Hepatocyte (in vitro differentiated cells): ENCODE data around the gene SSPN. TPM values are rescaled to one million over a fixed set of nuclear protein-coding genes. Genes with fewer than 3 reads are reported as not detected.

ENCODE experiments used
- DNase-seq: peaks from one replicate; pipeline ENCODE4 v3.0.0-alpha.2; 2016; ENCODE audit warnings: low spot score
- H2AFZ ChIP-seq: fragments of 200-600 bp; sonication (generic); 2 replicates; pipeline ENCODE4 v1.6.0; 2016; ENCODE audit warnings: antibody characterized with exemption, mild to moderate bottlenecking
- H3K27ac ChIP-seq: fragments of 200-600 bp; sonication (generic); 2 replicates; pipeline ENCODE4 v1.5.1; 2016; ENCODE audit warnings: mild to moderate bottlenecking
- H3K27me3 ChIP-seq: fragments of 200-600 bp; sonication (generic); 2 replicates; pipeline ENCODE4 v1.6.1; 2016
- H3K36me3 ChIP-seq: fragments of 200-600 bp; sonication (generic); replicated peaks from 2 replicates; pipeline ENCODE4 v1.5.1; 2016; ENCODE audit warnings: low read depth; ENCODE audit not compliant: insufficient read depth
- H3K4me1 ChIP-seq: fragments of 200-600 bp; sonication (generic); 2 replicates; pipeline ENCODE4 v1.5.1; 2016; ENCODE audit warnings: mild to moderate bottlenecking, moderate library complexity; ENCODE audit not compliant: insufficient read depth
- H3K4me2 ChIP-seq: fragments of 200-600 bp; sonication (generic); 2 replicates; pipeline ENCODE4 v1.6.0; 2016
- H3K4me3 ChIP-seq: fragments of 200-600 bp; sonication (generic); 2 replicates; pipeline ENCODE4 v1.5.1; 2016; ENCODE audit warnings: mild to moderate bottlenecking
- H3K79me2 ChIP-seq: fragments of 200-600 bp; sonication (generic); 2 replicates; pipeline ENCODE4 v1.6.0; 2017; ENCODE audit warnings: mild to moderate bottlenecking
- H3K9me2 ChIP-seq: fragments of 200-600 bp; sonication (generic); replicated peaks from 2 replicates; pipeline ENCODE4 v1.6.0; 2017; ENCODE audit warnings: mild to moderate bottlenecking; ENCODE audit not compliant: insufficient read depth
- H3K9me3 ChIP-seq: fragments of 200-600 bp; sonication (generic); 2 replicates; pipeline ENCODE4 v1.5.1; 2016; ENCODE audit warnings: low read depth, mild to moderate bottlenecking
- H4K20me1 ChIP-seq: fragments of 200-600 bp; sonication (generic); 2 replicates; pipeline ENCODE4 v1.6.0; 2016; ENCODE audit warnings: mild to moderate bottlenecking; ENCODE audit not compliant: insufficient read depth, poor library complexity, severe bottlenecking
- CTCF ChIP-seq: fragments of 200-600 bp; sonication (generic); IDR thresholded peaks from 2 replicates; pipeline ENCODE4 v1.5.1; 2016; ENCODE audit warnings: antibody characterized with exemption, mild to moderate bottlenecking; ENCODE audit not compliant: poor library complexity
- EZH2 ChIP-seq: fragments of 200-600 bp; sonication (generic); IDR thresholded peaks from 2 replicates; pipeline ENCODE4 v1.6.1; 2016; ENCODE audit warnings: antibody characterized with exemption, mild to moderate bottlenecking, borderline replicate concordance
- EZH2phosphoT487 ChIP-seq: fragments of 200-600 bp; sonication (generic); IDR thresholded peaks from one replicate; pipeline ENCODE4 v1.6.1; 2018; ENCODE audit warnings: antibody characterized with exemption, mild to moderate bottlenecking, low read depth, moderate library complexity; ENCODE audit not compliant: unreplicated experiment, severe bottlenecking
- WGBS: methylation state at CpG from one replicate; pipeline ENCODE4 v1.1.6; 2016; ENCODE audit warnings: low lambda C conversion rate; ENCODE audit errors: missing lambda C conversion rate; 5-methylcytosine and 5-hydroxymethylcytosine counted together
- polyA plus RNA-seq: library from polyadenylated mRNA; unstranded; fragments of >200 nt; fragmentation: Nextera tagmentation; extraction: Ambion mirVana; gene quantifications from 2 replicates; pipeline ENCODE4 v1.2.1, GENCODE V29; 2016
- total RNA-seq: library from RNA; depleted of rRNA; stranded (reverse); fragments of >200 nt; gene quantifications from 2 replicates; pipeline ENCODE4 v1.2.3, GENCODE V29; 2014

Gene SSPN
- total and polyA plus RNA-seq, 2 experiments from 2014 or later = 1.7 to 12.5 TPM

GRCh38 chr12:26275313-26276131 lies 80.1 kb downstream of the SSPN start:
- H2AFZ ChIP-seq = peak overlapping the region; percentile 14

GRCh38 chr12:26276709-26277108 lies 81.3 kb downstream of the SSPN start:
- Histone ChIP-seq H3K36me3 (no peaks in the 10 kb centered on the region), H3K9me2 (no peaks in the 10 kb centered on the region), H4K20me1 (no peaks in the 10 kb centered on the region), H3K27ac (no peak overlapping the region), H3K27me3 (no peaks in the 10 kb centered on the region), H3K9me3 (no peaks in the 10 kb centered on the region), H3K4me1 (peaks cover 23% of the 10 kb centered on the region), H3K79me2 (no peaks in the 10 kb centered on the region), H3K4me3 (no peak overlapping the region), H3K4me2 (no peak overlapping the region), H2AFZ (no peak overlapping the region)
- no peak for TF ChIP-seq EZH2
- TF ChIP-seq EZH2phosphoT487 = no peak
- no peak for TF ChIP-seq CTCF
- WGBS = 93% methylated on average over 2 of the region's 2 CpGs
- no peak for DNase-seq

More at GRCh38 chr12:26275313-26276131, 80.1 kb downstream of the SSPN start:
- TF ChIP-seq EZH2 = no peak
- no peak for TF ChIP-seq CTCF
- no peak for TF ChIP-seq EZH2phosphoT487
- Histone ChIP-seq H3K79me2 (no peaks in the 10 kb centered on the region), H3K27ac (peak overlapping the region; percentile 95), H3K4me2 (peak overlapping the region; percentile 8), H3K9me3 (no peaks in the 10 kb centered on the region), H3K4me3 (no peak overlapping the region), H3K9me2 (no peaks in the 10 kb centered on the region), H3K36me3 (no peaks in the 10 kb centered on the region), H4K20me1 (no peaks in the 10 kb centered on the region), H3K27me3 (no peaks in the 10 kb centered on the region), H3K4me1 (peaks cover 31% of the 10 kb centered on the region)
- 90% methylated on average over 11 of the region's 11 CpGs for WGBS
- DNase-seq = no peak

GRCh38 chr12:26277506-26278246 lies 82.3 kb downstream of the SSPN start:
- Histone ChIP-seq H3K36me3 (no peaks in the 10 kb centered on the region), H2AFZ (no peak overlapping the region), H3K27ac (no peak overlapping the region), H3K9me3 (no peaks in the 10 kb centered on the region), H3K4me1 (peaks cover 23% of the 10 kb centered on the region), H3K27me3 (no peaks in the 10 kb centered on the region), H3K9me2 (no peaks in the 10 kb centered on the region), H4K20me1 (no peaks in the 10 kb centered on the region), H3K79me2 (no peaks in the 10 kb centered on the region), H3K4me3 (no peak overlapping the region), H3K4me2 (no peak overlapping the region)
- 85% methylated on average over 16 of the region's 16 CpGs for whole genome bisulfite sequencing
- TF ChIP-seq CTCF = no peak
- no peak for TF ChIP-seq EZH2
- no peak for TF ChIP-seq EZH2phosphoT487
- DNase-seq = no peak
